RCC 7860 (cell line): Measurements from ENCODE around the gene KLHL40.

ENCODE experiments used
- DNase-seq: peaks from one replicate; pipeline ENCODE4 v3.0.0-alpha.2; 2015; ENCODE audit warnings: low spot score
- FAIRE-seq: peaks from 2 replicates; lab custom pipeline; 2012; peaks lifted over from hg19 to GRCh38; lab: Jason Lieb, UNC

Gene KLHL40

DNA sequence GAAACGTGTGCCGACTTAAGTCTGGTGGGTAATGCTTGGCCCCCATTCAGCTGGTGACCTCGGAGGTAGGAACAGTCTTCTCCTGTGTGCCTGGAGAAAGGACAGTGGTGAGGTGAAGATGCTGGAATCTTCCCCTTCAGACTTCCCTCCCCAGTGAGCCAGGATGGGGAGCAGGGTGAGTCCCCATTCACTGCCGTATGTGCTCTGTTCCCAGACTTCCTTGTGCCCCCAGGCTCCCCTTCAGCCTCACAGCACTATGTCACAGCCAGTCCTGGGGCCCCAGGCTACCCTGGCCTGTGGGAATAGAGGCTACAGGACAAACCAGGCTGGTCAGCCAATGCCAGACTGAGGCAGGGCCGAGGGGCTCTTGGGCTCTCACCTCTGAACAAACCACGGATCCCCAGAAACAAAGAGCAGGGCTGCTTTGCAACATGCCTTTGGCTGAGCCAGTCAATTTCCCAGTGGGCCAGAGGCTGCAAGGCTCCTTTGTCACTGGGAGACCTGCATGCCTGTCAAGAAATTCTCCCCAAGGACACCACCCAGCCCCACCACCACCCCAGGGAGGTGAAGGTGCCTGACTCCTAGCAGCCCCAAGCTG is 49.0 kb downstream of the KLHL40 start:
- DNase-seq: no peak
- FAIRE-seq: no peak

DNA sequence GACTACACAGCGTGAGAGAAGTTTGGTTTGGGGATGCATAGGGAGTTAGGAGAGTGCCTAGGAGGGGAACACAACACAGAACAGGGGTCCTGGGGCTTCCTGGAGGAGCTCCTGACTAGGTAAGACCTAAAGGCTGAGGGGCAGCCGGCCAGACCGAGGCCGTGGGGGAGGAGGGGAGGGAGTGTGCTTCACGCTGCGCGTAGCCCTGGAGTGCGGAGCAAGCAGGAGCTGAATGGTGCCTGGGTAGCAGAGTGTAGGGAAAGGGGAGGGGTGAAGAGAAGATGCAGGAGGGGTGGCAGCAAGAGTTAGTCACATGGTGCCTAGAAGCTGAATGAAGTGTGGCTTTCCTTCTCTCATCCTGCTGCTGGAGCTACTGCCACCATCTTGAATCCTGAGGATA is 49.7 kb downstream of the KLHL40 start:
- no peak for FAIRE-seq
- no peak for DNase-seq

DNA sequence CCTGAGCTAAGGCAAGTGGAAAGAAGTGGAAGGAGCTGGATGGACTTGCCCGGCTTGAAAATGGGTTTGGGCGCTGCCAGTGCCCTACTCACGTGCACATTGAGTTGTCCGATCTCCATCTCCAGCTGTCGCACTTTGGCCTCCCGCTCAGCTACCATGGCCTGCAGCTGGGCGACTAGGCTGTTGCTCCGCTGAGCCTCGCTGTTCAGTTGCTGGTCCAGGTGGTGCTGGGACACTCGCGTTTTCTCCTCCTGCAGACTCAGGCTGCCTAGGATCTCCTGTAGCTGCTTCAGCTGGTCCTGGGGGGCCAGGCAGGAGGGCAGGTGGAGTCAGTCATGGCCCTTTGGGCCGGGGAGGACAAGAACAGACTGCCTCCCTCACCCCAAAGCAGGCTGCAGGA is 50.3 kb downstream of the KLHL40 start:
- FAIRE-seq: no peak
- DNase-seq: no peak

DNA sequence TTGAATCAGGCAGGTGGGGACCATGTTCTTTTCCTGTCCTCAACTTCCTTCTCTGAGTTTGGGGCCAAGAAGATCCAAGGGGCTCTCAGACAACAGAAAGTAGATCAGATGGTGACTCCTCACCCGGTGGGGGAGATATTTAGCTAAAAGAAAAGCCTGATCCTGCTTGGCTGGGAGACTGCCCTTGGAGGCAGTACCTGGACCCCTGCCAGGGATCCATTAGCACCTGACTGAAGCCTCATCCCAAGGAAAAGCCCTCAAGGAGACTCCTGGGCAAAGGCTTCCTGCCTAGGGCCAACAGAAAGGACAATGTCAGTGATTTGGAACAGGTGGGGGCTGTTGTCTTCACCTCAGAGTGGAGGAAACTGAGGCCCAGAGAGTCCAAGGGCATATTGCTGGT is 50.7 kb downstream of the KLHL40 start:
- FAIRE-seq: no peak
- no peak for DNase-seq

DNA sequence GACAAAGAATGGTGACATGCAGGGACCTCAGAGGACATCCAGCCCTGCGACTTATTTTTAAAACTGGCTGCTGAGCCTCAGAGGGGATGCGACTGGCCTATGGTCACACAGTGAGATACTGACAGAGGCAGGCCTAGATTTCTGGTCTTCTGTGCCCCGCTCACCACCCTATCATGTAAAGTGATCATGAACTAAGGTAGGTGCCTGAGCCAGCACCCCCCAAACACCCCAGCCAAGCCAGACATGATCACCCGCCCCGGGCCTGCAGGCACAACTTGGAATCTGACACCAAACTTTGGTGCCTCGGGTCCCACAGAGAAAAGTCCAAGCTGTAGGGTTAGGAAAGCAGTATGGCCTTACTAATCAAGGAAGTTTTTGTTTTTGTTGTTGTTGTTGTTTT is 51.2 kb downstream of the KLHL40 start:
- no peak for DNase-seq
- no peak for FAIRE-seq

DNA sequence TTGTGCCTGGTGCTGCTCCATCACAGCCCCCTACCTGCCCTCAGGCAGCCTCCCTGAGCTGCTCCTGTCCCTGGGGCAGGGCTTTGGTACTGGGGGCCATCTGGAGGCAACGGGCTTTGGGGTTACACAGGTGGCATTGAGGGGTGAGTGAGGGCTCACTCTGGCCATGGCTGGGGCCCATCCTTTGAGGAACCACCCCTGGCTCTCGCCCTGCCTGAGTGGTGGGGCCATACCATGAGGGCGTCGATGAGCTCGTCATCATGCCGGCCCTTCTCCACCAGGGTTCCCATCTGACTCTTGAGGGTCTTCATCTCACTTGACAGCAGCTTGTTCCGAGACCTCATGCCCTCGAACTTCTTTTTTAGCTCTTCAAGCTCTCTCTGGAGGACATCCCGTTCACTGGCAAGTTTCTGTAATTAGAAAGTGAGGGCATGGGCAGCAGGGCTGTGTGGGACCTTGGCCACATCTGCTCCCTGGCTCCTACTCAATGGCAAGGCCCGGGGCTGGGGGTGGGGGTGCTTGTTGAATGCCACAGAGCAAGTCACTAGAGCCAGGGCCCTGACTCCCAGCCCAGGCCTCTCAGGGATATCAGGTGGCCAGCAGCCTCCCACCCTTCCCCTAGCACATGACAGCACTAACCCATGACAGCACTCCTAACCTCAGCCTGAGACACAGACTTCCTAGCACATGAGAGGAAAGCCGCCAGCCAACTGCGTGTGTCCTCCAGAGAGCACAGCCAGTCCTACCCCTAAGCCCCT is 54.2 kb downstream of the KLHL40 start:
- no peak for FAIRE-seq
- no peak for DNase-seq

DNA sequence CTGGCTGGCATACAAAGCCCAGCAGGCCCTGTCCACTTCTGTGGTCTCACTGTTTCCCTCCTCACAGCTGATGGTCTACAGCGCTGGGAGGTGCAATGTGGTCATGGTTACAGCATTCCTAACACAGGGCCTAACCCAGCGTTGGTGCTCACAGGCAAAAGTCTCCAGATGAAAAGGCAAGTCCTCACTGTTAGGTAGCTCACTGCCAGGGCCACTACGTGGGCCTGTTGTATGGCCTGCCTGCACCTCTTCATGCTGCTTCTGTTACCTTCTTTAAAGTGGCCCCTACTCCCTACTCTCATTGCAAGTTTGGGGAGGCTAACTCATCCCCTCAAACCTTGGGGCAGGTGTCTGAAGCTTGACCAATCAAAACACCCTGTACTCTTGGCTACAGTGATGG is 56.5 kb downstream of the KLHL40 start:
- FAIRE-seq: no peak
- no peak for DNase-seq
